HG02938 (cell line): ENCODE data around the gene PCDH9.
A peak's percentile ranks its signal among the peaks of the same experiment; 100 is the strongest.

Source experiments
- ATAC-seq: cut with Tn5 transposase; IDR thresholded peaks from one replicate; pipeline ENCODE4 v1.9.1; 2021; ENCODE audit warnings: mild to moderate bottlenecking, moderate library complexity; ENCODE audit not compliant: unreplicated experiment

PCDH9 gene, protein sequence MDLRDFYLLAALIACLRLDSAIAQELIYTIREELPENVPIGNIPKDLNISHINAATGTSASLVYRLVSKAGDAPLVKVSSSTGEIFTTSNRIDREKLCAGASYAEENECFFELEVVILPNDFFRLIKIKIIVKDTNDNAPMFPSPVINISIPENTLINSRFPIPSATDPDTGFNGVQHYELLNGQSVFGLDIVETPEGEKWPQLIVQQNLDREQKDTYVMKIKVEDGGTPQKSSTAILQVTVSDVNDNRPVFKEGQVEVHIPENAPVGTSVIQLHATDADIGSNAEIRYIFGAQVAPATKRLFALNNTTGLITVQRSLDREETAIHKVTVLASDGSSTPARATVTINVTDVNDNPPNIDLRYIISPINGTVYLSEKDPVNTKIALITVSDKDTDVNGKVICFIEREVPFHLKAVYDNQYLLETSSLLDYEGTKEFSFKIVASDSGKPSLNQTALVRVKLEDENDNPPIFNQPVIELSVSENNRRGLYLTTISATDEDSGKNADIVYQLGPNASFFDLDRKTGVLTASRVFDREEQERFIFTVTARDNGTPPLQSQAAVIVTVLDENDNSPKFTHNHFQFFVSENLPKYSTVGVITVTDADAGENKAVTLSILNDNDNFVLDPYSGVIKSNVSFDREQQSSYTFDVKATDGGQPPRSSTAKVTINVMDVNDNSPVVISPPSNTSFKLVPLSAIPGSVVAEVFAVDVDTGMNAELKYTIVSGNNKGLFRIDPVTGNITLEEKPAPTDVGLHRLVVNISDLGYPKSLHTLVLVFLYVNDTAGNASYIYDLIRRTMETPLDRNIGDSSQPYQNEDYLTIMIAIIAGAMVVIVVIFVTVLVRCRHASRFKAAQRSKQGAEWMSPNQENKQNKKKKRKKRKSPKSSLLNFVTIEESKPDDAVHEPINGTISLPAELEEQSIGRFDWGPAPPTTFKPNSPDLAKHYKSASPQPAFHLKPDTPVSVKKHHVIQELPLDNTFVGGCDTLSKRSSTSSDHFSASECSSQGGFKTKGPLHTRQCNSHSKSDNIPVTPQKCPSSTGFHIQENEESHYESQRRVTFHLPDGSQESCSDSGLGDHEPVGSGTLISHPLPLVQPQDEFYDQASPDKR (N-terminal part only)

DNA sequence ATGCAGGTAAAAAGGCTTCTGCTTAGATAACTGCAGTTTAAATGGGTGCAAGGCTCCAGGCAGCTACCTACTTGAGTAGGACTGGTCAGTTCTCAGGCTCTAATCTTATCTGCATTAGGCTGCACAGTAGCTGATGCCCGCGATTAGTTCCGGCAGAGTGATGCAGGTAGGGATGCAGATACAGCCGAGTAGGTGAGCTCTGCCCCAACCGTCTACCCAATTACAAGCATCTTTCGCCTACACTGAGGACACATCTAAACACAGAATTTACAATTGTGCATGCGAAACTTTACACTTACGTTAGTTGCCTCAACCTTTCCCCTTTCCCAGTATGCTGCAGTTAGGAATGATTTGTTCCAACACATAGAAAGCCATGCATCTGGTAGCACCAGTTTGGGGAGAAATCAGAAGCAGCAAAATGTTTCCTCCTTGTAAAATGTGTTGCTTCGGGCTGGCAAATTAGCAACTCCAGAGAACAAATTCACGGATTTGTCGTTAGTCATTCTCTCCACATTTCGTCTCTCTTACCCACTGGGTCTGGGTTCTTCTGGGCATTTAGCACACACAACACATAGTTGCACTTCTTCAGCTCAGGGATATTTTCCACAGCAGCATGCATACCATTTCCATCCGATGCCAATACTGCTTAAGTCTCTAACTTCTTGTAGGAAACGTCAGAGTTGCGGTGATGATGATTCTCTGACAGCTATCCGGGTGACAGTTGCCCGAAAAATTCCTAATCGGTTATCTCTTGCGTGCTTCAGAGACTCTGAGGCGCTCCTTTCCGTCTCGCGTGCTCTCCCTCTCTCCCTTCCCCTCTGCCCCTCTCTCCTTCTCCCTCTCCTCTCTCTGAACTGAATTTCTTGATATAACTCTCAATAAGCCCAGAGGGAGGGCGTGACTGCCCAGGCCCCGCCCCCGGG lies at the start of gene PCDH9:
PCDH9 (minus strand) TSS at position 856 of the 923 bp plus-strand sequence. CDS start 1,896 bp downstream, outside the sequence.
- ATAC-seq = peak; percentile 13

- no peak for ATAC-seq
Observed at GRCh38 chr13:67278235-67278634, 48.1 kb upstream of the PCDH9 start.

DNA sequence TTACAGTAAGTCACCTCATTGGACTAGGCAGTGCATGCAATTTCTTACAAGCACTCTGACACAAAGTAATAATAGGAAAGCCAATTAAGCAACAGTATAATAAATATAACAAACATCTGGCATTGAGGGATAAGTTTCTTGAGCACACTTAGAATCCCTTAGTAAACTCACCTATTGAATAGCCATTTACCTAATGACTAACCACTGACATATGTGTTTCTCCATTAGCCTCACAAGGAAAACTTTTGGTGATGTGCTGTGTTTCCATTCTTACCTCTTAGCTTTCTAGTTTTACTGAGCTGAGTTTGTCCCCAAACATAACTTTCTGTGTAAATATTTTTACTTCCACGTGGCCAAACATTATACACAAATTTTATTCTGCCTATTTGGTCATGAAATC lies 47.4 kb upstream of the PCDH9 start:
- no peak for ATAC-seq

DNA sequence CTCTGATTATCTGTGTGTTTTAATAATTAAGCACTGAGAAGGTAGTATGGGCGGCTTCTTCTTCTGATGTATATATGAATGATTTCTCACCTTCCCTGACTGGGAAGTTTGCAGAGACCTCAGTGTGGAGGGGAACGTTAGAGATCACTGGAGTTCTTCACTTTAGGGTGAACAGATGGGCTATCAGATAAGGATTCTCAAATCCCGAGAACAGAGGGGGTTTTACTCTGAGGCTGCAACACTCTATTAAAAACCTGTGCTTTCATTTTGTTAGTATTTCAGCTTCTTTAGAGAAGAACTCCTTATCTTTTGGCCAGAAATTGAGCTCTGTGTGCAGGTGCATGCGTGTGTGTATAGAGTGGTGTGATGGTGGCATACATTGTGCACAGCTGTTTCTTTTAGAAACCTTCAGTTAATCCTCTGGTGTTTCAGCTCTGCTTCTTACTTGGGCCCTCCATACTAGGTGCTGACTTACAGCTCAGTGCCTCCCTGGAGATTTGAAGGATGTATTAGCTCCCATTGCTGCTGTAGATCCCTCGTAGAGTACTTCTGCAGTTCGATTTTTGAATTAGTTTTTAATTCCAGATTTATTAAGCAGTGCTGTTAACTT lies 45.3 kb upstream of the PCDH9 start:
- no peak for ATAC-seq

DNA sequence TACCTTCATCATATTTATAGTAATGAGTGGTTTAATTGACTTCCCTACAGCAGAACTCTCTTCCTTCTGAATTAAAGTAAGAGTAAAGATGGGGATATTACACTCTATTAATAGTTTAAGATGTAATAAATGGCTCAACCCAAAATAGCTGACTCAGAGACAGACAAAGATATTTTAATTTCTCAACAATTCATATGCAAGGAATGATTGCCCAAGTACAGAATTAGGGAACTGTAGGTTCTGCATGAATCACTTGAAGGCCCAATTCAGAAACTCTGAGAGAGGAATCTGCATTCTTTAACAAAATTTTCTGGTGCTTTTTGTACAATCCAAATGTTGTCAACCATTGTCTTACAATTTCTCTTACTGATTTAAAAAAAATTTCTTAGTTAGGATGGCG lies 42.9 kb upstream of the PCDH9 start:
- no peak for ATAC-seq

- no peak for ATAC-seq
Observed at GRCh38 chr13:67267136-67267535, 37.0 kb upstream of the PCDH9 start.

- no peak for ATAC-seq
Observed at GRCh38 chr13:67259208-67259607, 29.1 kb upstream of the PCDH9 start.

GRCh38 chr13:67258482-67258881 lies 28.3 kb upstream of the PCDH9 start:
- no peak for ATAC-seq

DNA sequence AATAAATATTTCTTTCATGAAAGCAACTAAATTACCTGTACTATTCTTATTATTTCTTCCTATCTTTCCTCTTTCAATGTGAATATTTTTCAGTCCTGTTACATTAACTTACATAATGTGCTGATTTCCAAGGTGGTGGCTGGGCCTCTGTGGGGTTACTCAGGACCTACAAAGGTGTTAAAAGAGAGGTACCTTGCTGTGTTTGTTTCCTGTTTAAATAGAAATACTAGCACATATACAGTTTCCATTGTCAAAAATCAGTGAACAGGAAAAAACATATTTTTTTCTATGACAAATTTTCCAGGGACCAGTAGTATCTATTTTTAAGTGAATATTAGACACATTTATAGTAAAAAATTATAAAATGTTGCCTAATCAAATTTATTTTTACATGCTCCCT lies 8.7 kb upstream of the PCDH9 start:
- ATAC-seq = no peak

- peak; percentile 88 for ATAC-seq
Observed at GRCh38 chr13:67238277-67238859, 8.2 kb upstream of the PCDH9 start.

- no peak for ATAC-seq
Observed at GRCh38 chr13:67235265-67235664, 5.1 kb upstream of the PCDH9 start.

DNA sequence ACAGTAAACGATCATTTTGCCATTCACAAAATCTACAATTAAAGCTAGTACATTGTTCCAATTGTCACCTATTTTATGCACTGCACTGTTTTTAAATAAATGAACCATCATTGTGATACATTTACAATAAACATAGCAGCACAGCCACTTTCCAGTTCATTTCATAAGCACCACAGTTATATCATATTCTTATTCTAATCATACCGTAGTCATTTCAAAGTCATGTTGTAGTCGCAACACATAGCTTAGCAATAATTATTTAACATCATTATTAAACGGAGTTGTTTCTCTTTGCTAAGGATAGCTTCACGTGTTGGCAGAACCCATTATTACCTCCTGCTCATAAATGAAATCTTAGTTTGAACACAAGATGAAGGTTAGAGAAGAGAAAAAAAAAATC lies 2.2 kb upstream of the PCDH9 start:
- no peak for ATAC-seq

- no peak for ATAC-seq
Observed at GRCh38 chr13:67231289-67232000, 1.3 kb upstream of the PCDH9 start.

- peak; percentile 98 for ATAC-seq
Observed at GRCh38 chr13:67230404-67231288, 510 bp upstream of the PCDH9 start.

DNA sequence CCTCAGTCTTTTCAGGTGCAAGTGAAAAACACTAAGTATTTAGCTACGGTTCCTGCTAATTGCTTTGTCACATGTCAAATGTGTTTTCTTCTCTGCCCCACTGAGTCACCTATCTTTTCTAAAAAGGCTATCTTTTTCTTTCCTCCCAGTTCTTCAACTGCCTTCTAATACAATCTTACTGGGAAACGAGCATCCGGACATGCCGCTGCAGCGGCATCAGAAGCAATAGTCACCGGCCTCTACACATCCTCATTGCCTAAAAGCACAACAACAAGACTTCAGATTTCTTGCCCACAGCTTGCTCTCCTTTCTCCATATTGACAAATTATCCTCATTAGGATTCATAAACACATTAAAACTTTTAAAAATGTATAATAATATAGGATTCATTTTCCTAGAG lies 1.2 kb downstream of the PCDH9 start:
- ATAC-seq = no peak

- no peak for ATAC-seq
Observed at GRCh38 chr13:67228031-67228430, 2.1 kb downstream of the PCDH9 start.

- no peak for ATAC-seq
Observed at GRCh38 chr13:67227131-67227983, 2.8 kb downstream of the PCDH9 start.
